ENCODE measurements around the gene MED15. TPM values are rescaled to one million over a fixed set of nuclear protein-coding genes. Genes with fewer than 3 reads are reported as not detected.

The MED15 gene
- total RNA-seq, 4 donors from 2014 or later, result 33.6 to 65.1 (median 36.1) TPM

DNA sequence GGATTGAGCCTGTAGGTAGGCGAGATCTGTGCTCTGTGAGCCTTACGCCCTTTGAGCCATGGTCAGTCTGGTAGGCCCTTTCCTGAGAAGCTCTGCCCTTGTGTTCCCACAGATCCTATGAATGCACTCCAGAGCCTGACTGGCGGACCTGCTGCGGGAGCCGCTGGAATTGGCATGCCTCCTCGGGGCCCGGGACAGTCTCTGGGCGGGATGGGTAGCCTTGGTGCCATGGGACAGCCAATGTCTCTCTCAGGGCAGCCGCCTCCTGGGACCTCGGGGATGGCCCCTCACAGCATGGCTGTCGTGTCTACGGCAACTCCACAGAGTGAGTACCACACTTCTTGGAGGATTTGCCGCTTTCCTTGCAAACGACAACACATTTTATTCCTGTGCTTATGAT, 47.4 kb downstream of the MED15 start:
- intact Hi-C loops (cut with DNase I), result no loop called here
- Histone ChIP-seq H3K4me3 (replicated peaks in 1 of 3) (no peak overlapping the region), H3K36me3 (peaks cover 9 to 16% of the 10 kb centered on the region in 2 donors), H3K4me1 (peaks cover 27 to 45% of the 10 kb centered on the region in 2 donors), H3K27me3 (no peaks in the 10 kb centered on the region), H3K27ac (no peak overlapping the region), H3K9me3 (no peaks in the 10 kb centered on the region)
- no peak for TF ChIP-seq POLR2A (IDR thresholded peaks at IDR 0.05)
- TF ChIP-seq CTCF (IDR thresholded peaks at IDR 0.05), result no peak
- WGBS, 2 donors, result 97% methylated on average over 8 to 12 of the region's 14 CpGs
- DNase-seq, result no peak

GRCh38 chr22:20558534-20558933, 51.1 kb downstream of the MED15 start:
- intact Hi-C loops (cut with DNase I), result no loop called here
- WGBS, 2 donors, result 89 to 100% methylated on average over 2 of the region's 2 CpGs
- no peak overlapping the region for H3K4me3 ChIP-seq (replicated peaks in 1 of 3)
- TF ChIP-seq CTCF (IDR thresholded peaks at IDR 0.05), result no peak
- TF ChIP-seq POLR2A (IDR thresholded peaks at IDR 0.05), result no peak
- H3K27ac ChIP-seq, result no peak overlapping the region
- peaks cover 9 to 16% of the 10 kb centered on the region in 2 donors for H3K36me3 ChIP-seq
- DNase-seq, result no peak
- H3K9me3 ChIP-seq, result no peaks in the 10 kb centered on the region
- H3K4me1 ChIP-seq, result peaks cover 8 to 15% of the 10 kb centered on the region in 2 donors
- no peaks in the 10 kb centered on the region for H3K27me3 ChIP-seq

GRCh38 chr22:20559174-20559760, 51.9 kb downstream of the MED15 start:
- Histone ChIP-seq H3K27me3 (no peaks in the 10 kb centered on the region), H3K27ac (no peak overlapping the region), H3K4me1 (peaks cover 8 to 15% of the 10 kb centered on the region in 2 donors), H3K9me3 (no peaks in the 10 kb centered on the region), H3K36me3 (peaks cover 5 to 16% of the 10 kb centered on the region in 2 donors), H3K4me3 (replicated peaks in 1 of 3) (no peak overlapping the region)
- intact Hi-C loops (cut with DNase I), result no loop called here
- TF ChIP-seq CTCF (IDR thresholded peaks at IDR 0.05) (no peak), POLR2A (IDR thresholded peaks at IDR 0.05) (no peak)
- 85 to 88% methylated on average over 4 of the region's 4 CpGs for WGBS, 2 donors
- no peak for DNase-seq

DNA sequence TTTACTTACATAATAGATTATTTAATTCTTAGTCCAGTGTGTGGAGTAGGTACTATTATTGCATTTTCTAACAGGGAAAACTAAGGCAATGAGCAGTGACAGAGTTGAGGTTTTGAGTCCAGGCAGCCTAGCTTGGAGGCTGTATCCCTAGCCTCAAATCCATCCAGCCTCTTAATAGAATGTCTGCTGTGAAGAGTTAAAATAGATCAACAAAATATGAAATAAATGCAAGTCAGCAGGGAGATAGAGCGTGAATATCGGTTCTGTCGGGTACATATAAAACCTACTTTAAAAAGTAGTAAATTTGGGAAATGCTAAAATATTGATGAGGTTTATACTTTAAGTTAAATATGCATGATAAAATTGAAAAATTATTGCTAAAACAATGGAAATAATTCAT, 53.3 kb downstream of the MED15 start:
- WGBS, 2 donors, result 97 to 100% methylated on average over 3 of the region's 3 CpGs
- Histone ChIP-seq H3K27ac (no peak overlapping the region), H3K9me3 (no peaks in the 10 kb centered on the region), H3K27me3 (no peaks in the 10 kb centered on the region), H3K4me3 (replicated peaks in 1 of 3) (no peak overlapping the region), H3K36me3 (peaks cover 8 to 15% of the 10 kb centered on the region in 2 donors), H3K4me1 (peaks cover 8 to 15% of the 10 kb centered on the region in 2 donors)
- intact Hi-C loops (cut with DNase I), result no loop called here
- DNase-seq, result no peak
- TF ChIP-seq CTCF (IDR thresholded peaks at IDR 0.05), result no peak
- TF ChIP-seq POLR2A (IDR thresholded peaks at IDR 0.05), result no peak

DNA sequence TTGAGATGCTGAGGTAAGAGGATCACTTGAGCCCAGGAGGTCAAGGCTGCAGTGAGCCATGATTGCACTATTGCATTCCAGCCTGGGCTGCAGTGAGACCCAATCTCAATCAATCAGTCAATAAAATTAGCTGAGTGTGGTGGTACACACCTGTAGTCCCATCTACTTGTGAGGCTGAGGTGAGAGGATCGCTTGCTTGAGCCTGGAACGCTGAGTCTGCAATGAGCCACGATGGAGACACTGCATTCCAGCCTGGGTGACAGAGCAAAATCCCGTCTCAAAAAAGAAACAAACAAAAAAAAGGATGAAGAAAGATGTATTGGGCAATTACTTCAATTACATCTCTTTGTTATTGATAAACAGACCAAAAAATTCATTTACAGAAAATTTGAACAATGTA, 54.5 kb downstream of the MED15 start:
- TF ChIP-seq POLR2A (IDR thresholded peaks at IDR 0.05) (no peak), CTCF (IDR thresholded peaks at IDR 0.05) (no peak)
- 91 to 93% methylated on average over 4 of the region's 4 CpGs for WGBS, 2 donors
- Histone ChIP-seq H3K27ac (no peak overlapping the region), H3K27me3 (no peaks in the 10 kb centered on the region), H3K36me3 (peaks cover 16 to 21% of the 10 kb centered on the region in 2 donors), H3K9me3 (no peaks in the 10 kb centered on the region), H3K4me3 (replicated peaks in 1 of 3) (no peak overlapping the region), H3K4me1 (peaks cover 15 to 21% of the 10 kb centered on the region in 2 donors)
- intact Hi-C loops (cut with DNase I), result no loop called here
- no peak for DNase-seq
